ENCODE data around the gene LARGE1. TPM values are rescaled to one million over a fixed set of nuclear protein-coding genes. Genes with fewer than 3 reads are reported as not detected.

The LARGE1 gene
- total RNA-seq, 2 donors from 2014 or later, result 1.1 to 1.5 TPM

- DNase-seq (ENCODE audit: low spot score in 2 of 2), result peak in 1 of 2 donors; percentile 51
- Mint-ChIP-seq H3K27ac (no peak overlapping the region), H3K36me3 (no peaks in the 10 kb centered on the region), H3K9me3 (peaks cover 0 to 3% of the 10 kb centered on the region in 2 donors)
- no peak for ATAC-seq
Measured at GRCh38 chr22:33274214-33275072, 645.8 kb downstream of the LARGE1 start.

- DNase-seq (ENCODE audit: low spot score in 2 of 2) (no peak), ATAC-seq (no peak)
- no peaks in the 10 kb centered on the region for H3K36me3 Mint-ChIP-seq
- no peaks in the 10 kb centered on the region for H3K9me3 Mint-ChIP-seq
- no peak overlapping the region for H3K27ac Mint-ChIP-seq
Measured at GRCh38 chr22:33272871-33273270, 647.4 kb downstream of the LARGE1 start.

- Mint-ChIP-seq H3K9me3 (no peaks in the 10 kb centered on the region), H3K36me3 (no peaks in the 10 kb centered on the region), H3K27ac (no peak overlapping the region)
- no peak for ATAC-seq
- no peak for DNase-seq (ENCODE audit: low spot score in 2 of 2)
Measured at GRCh38 chr22:33272180-33272579, 648.1 kb downstream of the LARGE1 start.

GRCh38 chr22:33271390-33272161, 648.7 kb downstream of the LARGE1 start:
- H3K36me3 Mint-ChIP-seq, result no peaks in the 10 kb centered on the region
- H3K27ac Mint-ChIP-seq, result no peak overlapping the region
- no peak for DNase-seq (ENCODE audit: low spot score in 2 of 2)
- H3K9me3 Mint-ChIP-seq, result no peaks in the 10 kb centered on the region
- no peak for ATAC-seq

- no peak for ATAC-seq
- no peak overlapping the region for H3K27ac Mint-ChIP-seq
Measured at GRCh38 chr22:33270596-33270995, 649.7 kb downstream of the LARGE1 start.

GRCh38 chr22:33261699-33262098, 658.6 kb downstream of the LARGE1 start:
- Mint-ChIP-seq H3K36me3 (no peaks in the 10 kb centered on the region), H3K27ac (no peak overlapping the region), H3K9me3 (no peaks in the 10 kb centered on the region)
- ATAC-seq (no peak), DNase-seq (ENCODE audit: low spot score in 2 of 2) (no peak)

More at GRCh38 chr22:33270596-33270995, 649.7 kb downstream of the LARGE1 start:
- DNase-seq (ENCODE audit: low spot score in 2 of 2), result no peak
- Mint-ChIP-seq H3K9me3 (no peaks in the 10 kb centered on the region), H3K36me3 (no peaks in the 10 kb centered on the region)

GRCh38 chr22:33260498-33260897, 659.8 kb downstream of the LARGE1 start:
- no peak for ATAC-seq
- Mint-ChIP-seq H3K27ac (peak overlapping the region in 1 of 2 donors; percentile 47), H3K9me3 (no peaks in the 10 kb centered on the region), H3K36me3 (no peaks in the 10 kb centered on the region)
- no peak for DNase-seq (ENCODE audit: low spot score in 2 of 2)

- ATAC-seq, result no peak
- no peak overlapping the region for H3K27ac Mint-ChIP-seq
Measured at GRCh38 chr22:33255791-33256190, 664.5 kb downstream of the LARGE1 start.

GRCh38 chr22:33248948-33249347, 671.3 kb downstream of the LARGE1 start:
- DNase-seq (ENCODE audit: low spot score in 2 of 2) (no peak), ATAC-seq (no peak)
- H3K27ac Mint-ChIP-seq, result no peak overlapping the region
- peaks cover 0 to 5% of the 10 kb centered on the region in 2 donors for H3K36me3 Mint-ChIP-seq
- peaks cover 0 to 4% of the 10 kb centered on the region in 2 donors for H3K9me3 Mint-ChIP-seq

More at GRCh38 chr22:33255791-33256190, 664.5 kb downstream of the LARGE1 start:
- Mint-ChIP-seq H3K9me3 (no peaks in the 10 kb centered on the region), H3K36me3 (no peaks in the 10 kb centered on the region)
- no peak for DNase-seq (ENCODE audit: low spot score in 2 of 2)

- no peak overlapping the region for H3K27ac Mint-ChIP-seq
- ATAC-seq (peak; percentile 24 to 60), DNase-seq (ENCODE audit: low spot score in 2 of 2) (no peak)
- peaks cover 0 to 4% of the 10 kb centered on the region in 2 donors for H3K9me3 Mint-ChIP-seq
- peaks cover 0 to 5% of the 10 kb centered on the region in 2 donors for H3K36me3 Mint-ChIP-seq
Measured at GRCh38 chr22:33247758-33248157, 672.5 kb downstream of the LARGE1 start.

GRCh38 chr22:33242078-33242477, 678.2 kb downstream of the LARGE1 start:
- Mint-ChIP-seq H3K9me3 (peaks cover 5 to 11% of the 10 kb centered on the region in 2 donors), H3K36me3 (peaks cover 0 to 5% of the 10 kb centered on the region in 2 donors), H3K27ac (no peak overlapping the region)
- ATAC-seq, result no peak
- DNase-seq (ENCODE audit: low spot score in 2 of 2), result no peak

GRCh38 chr22:33240888-33241475, 679.3 kb downstream of the LARGE1 start:
- Mint-ChIP-seq H3K27ac (no peak overlapping the region), H3K9me3 (peaks cover 5 to 11% of the 10 kb centered on the region in 2 donors), H3K36me3 (peaks cover 0 to 5% of the 10 kb centered on the region in 2 donors)
- ATAC-seq, result no peak
- no peak for DNase-seq (ENCODE audit: low spot score in 2 of 2)

- H3K27ac Mint-ChIP-seq, result no peak overlapping the region
- peaks cover 24 to 31% of the 10 kb centered on the region in 2 donors for H3K9me3 Mint-ChIP-seq
Measured at GRCh38 chr22:33232071-33232470, 688.2 kb downstream of the LARGE1 start.

GRCh38 chr22:33227791-33228190, 692.5 kb downstream of the LARGE1 start:
- H3K9me3 Mint-ChIP-seq, result peaks cover 30 to 32% of the 10 kb centered on the region in 2 donors
- ATAC-seq, result no peak

More at GRCh38 chr22:33232071-33232470, 688.2 kb downstream of the LARGE1 start:
- no peak for DNase-seq (ENCODE audit: low spot score in 2 of 2)
- no peak for ATAC-seq
- H3K36me3 Mint-ChIP-seq, result peaks cover 14 to 16% of the 10 kb centered on the region in 2 donors

GRCh38 chr22:33224841-33225240, 695.4 kb downstream of the LARGE1 start:
- peaks cover 20 to 22% of the 10 kb centered on the region in 2 donors for H3K9me3 Mint-ChIP-seq
- H3K27ac Mint-ChIP-seq, result no peak overlapping the region
- H3K36me3 Mint-ChIP-seq, result peaks cover 13 to 16% of the 10 kb centered on the region in 2 donors
- DNase-seq (ENCODE audit: low spot score in 2 of 2) (no peak), ATAC-seq (no peak)

More at GRCh38 chr22:33227791-33228190, 692.5 kb downstream of the LARGE1 start:
- no peak for DNase-seq (ENCODE audit: low spot score in 2 of 2)
- no peak overlapping the region for H3K27ac Mint-ChIP-seq
- peaks cover 14 to 16% of the 10 kb centered on the region in 2 donors for H3K36me3 Mint-ChIP-seq
